Spleen (tissue), 7 donors: ENCODE measurements around the gene PLCB1.

Experiments used
- POLR2A ChIP-seq, 3 donors: fragments of 450-650 bp; IDR thresholded peaks; one replicate each; pipeline ENCODE4 v1.5.1; 2017; ENCODE audit warnings: antibody characterized with exemption in 3 of 3, mild to moderate bottlenecking in 1 of 3
- POLR2AphosphoS5 ChIP-seq, 3 donors: sonication (generic); formaldehyde crosslinking; IDR thresholded peaks; one replicate each; pipeline ENCODE4 v1.5.1; 2017; ENCODE audit warnings: antibody characterized with exemption in 3 of 3
- TF ChIP-seq, protein P1 (sequence below), 11 experiments: fragments of 200-600 bp in 7 of 11; fragments of 450-650 bp in 4 of 11; sonication (generic) in 4 of 11; IDR thresholded peaks in 8 of 11; conservative IDR thresholded peaks in 3 of 11; 1 replicate in 7 of 11; 2 replicates in 4 of 11; pipeline versions ENCODE4 v1.4.0 to v1.8.0; 2016 to 2021; ENCODE audit warnings: antibody characterized with exemption in 11 of 11, inconsistent platforms in 4 of 11, mild to moderate bottlenecking in 1 of 11
- donor health status: DM: no; HTN: no; CAD: no; lungs with moderate emphysema.
- donor health status: DM: no; HTN: no; CAD: no.
- donor health status: DM: no; HTN: no; CAD: no.

- TF ChIP-seq, protein P1, sequence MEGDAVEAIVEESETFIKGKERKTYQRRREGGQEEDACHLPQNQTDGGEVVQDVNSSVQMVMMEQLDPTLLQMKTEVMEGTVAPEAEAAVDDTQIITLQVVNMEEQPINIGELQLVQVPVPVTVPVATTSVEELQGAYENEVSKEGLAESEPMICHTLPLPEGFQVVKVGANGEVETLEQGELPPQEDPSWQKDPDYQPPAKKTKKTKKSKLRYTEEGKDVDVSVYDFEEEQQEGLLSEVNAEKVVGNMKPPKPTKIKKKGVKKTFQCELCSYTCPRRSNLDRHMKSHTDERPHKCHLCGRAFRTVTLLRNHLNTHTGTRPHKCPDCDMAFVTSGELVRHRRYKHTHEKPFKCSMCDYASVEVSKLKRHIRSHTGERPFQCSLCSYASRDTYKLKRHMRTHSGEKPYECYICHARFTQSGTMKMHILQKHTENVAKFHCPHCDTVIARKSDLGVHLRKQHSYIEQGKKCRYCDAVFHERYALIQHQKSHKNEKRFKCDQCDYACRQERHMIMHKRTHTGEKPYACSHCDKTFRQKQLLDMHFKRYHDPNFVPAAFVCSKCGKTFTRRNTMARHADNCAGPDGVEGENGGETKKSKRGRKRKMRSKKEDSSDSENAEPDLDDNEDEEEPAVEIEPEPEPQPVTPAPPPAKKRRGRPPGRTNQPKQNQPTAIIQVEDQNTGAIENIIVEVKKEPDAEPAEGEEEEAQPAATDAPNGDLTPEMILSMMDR (IDR thresholded peaks at IDR 0.05 in 8 of 11, conservative IDR thresholded peaks at IDR 0.05 in 3 of 11): no peak
- TF ChIP-seq POLR2A (IDR thresholded peaks at IDR 0.05): no peak
- TF ChIP-seq POLR2AphosphoS5 (IDR thresholded peaks at IDR 0.05): no peak
Observed at GRCh38 chr20:8913456-8913855, 781.4 kb downstream of the PLCB1 start.
